NCI-H2227 (cell line): Measurements from ENCODE around the gene GARIN5A.
"Not testable (repeated sequence)": the region's sequence is repeated elsewhere in the genome, so short reads cannot be mapped to it uniquely, and the experiment has no call there.

ENCODE experiments used
- DNase-seq: peaks from one replicate; lab custom pipeline; 2025; ENCODE audit not compliant: unreplicated experiment; lab: John Stamatoyannopoulos, UW

Gene GARIN5A

GRCh38 chr19:50489461-50490011 lies 12.9 kb upstream of the GARIN5A start:
- no peak for DNase-seq

DNA sequence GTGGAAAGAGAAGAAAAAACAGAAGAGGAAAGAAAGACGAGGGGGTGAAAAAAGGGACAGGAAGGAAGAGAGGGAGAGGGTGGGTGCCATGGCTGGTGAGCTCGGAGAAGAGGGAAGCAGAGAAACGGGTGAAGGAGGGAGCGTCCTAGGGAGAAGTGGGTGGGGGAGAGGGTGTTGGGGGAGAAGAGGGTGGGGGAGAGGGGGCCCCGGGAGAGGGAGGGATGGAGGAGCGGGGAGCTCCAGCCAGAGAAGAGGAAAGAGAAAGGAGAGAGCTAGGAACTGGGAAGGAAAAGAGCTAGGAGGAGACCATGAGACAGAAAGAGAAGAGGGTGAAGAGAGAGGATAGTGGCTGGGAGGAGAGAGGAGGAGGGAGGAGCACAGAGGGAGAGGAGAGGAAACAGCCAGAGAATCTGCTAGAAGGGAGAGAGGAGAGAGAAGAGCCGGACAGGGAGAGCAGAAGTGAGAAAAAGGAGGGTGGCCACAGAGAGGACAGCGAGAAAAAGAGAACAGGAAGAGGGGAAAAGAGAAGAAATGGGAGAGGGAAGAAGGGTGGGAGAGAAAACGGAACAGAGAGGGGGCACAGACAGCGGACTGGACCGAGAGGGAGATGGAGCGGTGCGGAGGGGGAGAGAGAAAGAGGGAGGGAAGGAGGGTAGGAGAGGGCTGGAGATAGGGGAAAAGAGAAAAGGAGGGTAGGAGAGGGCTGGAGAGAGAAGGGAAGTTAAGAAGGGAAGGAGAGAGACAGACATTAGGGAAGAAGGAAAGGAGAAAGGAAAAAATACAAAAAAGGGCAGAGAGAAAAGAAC lies 11.9 kb upstream of the GARIN5A start:
- DNase-seq: no peak

- DNase-seq: peak; percentile 28
Observed at GRCh38 chr19:50486823-50487515, 10.3 kb upstream of the GARIN5A start.

- no peak for DNase-seq
Observed at GRCh38 chr19:50485284-50485955, 8.8 kb upstream of the GARIN5A start.

GRCh38 chr19:50482916-50483315 lies 6.3 kb upstream of the GARIN5A start:
- no peak for DNase-seq

DNA sequence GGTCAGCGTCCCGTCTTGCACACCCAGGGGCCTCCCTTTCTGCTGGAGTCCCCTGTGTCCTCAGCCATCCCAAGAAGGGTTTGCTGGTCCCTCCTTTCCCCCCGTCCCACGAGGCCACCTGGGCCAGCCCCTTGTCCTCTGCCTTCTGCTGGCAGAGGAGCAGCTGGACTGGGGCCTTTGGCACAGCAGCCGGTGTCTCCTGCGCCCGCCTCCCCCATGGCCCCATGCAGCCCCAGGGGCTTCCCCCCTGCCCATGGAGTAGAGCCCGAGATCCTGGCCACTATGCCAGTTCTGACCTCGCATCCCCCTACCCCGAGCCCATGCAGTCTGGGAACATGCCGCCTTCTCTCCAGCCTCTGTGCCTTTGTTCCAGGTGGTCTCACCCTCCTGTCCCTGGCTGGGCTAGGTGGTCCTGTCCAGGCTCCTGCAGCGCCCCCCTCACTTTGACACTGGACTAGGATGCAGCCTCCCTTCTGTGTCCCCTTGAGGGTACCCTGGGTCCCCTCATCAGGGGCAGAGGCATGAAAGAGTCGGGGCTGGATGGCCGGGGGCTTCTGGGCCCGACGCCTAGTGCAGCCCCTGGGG lies 5.7 kb upstream of the GARIN5A start:
- no peak for DNase-seq

DNA sequence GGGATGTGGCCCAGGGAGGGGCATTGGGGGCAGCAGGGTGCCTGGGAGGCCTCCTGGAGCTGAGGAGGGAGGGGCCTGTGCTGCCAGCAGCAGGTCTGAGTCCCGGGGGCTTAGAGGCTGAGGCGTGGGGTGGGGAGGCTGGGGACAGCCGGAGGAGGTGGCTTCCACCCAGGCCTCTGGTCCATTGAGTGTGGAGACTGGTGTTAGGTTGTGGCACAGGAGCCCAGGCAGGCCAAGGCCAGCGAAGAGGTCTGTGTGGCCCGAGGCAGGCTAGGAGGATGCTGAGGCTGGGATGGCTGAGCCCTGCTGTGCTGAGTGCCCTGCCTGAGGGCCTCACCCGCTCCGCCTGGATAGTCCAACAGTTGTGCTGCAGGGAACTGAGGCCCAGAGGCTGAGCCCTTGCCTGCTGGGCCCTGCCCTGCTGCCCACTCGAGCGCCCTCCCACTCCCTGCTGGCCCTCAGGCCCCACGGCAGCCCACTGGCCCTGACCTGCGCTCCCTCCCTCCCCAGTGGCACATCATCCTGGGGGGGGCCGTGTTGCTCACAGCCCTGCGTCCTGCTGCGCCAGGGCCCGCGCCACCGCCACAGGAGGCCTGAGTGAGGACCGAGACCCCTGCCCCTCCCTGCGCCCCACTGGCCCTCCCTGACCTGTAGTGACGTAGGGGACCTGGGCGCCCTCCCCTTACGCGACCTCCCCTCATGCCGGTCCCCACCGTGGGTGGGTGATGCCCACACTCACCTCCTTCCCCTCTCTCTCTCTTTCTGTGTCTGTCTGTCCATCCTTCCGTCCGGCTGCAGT lies 4.9 kb upstream of the GARIN5A start:
- no peak for DNase-seq

GRCh38 chr19:50480281-50481111 lies 3.8 kb upstream of the GARIN5A start:
- no peak for DNase-seq

- DNase-seq: no peak
Observed at GRCh38 chr19:50479761-50480251, 3.2 kb upstream of the GARIN5A start.

GRCh38 chr19:50478901-50479715 lies 2.5 kb upstream of the GARIN5A start:
- DNase-seq: peak; percentile 3

DNA sequence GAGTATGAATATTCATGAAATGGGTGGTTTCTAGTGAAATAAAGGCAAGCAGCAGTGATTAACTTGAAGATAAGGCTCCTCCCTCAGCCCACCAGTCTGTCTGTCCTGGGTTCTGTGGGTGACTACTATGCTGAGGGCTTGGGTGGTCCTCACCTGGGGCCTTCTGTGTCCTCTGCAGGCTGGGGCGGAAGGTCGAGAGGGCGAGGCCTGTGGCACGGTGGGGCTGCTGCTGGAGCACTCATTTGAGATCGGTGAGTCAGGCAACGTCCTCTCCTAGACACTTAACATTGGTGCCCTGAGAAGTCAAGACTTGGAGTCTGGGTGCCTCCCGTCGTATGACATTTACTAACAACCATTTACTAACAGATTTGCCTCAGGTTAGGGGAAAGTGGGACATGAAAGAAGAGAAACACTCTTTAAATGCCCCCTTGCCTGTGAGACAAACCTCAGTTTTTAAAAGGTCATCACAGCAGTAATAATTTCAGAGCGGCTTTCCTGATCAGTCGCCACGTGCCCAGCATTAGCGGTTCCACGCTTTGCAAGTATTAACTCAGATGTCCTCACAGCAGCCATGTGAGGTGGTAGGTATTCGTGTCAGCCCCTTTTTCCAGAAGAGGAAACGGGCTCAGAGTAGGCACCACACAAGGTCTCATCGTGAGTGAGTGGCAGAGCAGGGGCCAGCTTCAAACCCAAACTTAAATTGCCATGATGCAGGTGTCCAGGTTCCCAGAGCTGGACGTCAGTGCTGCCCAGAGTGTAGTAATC lies 1.3 kb upstream of the GARIN5A start:
- DNase-seq: no peak

- DNase-seq: no peak
Observed at GRCh38 chr19:50476907-50477238, 225 bp upstream of the GARIN5A start.

- DNase-seq: no peak
Observed at GRCh38 chr19:50475736-50476223, 868 bp downstream of the GARIN5A start.

DNA sequence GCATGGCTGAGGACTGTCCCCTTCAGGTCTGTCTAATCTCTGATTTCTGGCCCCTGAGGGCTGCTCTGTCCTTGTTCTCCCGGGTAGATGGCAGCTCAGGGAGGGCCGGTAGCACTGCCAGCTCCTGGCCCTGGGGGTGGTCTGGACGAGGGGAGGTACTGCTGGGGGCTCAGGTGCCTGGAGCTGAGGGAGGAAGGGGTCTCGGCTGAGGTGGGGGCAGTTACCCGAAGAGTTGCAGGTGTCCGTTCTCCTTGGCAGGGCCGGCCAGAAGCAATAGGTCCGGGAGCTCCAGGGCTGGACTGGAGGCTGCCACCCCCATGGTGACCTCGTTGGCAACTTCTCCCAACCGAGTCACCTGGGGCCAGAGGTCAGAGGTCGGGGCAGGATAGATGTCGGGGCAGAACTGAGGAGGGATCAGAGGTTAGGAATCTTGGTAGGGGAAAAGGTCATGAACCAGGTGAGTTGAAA lies 1.5 kb downstream of the GARIN5A start:
- DNase-seq: no peak

GRCh38 chr19:50473336-50473735 lies 3.3 kb downstream of the GARIN5A start:
- not testable (repeated sequence) for DNase-seq

DNA sequence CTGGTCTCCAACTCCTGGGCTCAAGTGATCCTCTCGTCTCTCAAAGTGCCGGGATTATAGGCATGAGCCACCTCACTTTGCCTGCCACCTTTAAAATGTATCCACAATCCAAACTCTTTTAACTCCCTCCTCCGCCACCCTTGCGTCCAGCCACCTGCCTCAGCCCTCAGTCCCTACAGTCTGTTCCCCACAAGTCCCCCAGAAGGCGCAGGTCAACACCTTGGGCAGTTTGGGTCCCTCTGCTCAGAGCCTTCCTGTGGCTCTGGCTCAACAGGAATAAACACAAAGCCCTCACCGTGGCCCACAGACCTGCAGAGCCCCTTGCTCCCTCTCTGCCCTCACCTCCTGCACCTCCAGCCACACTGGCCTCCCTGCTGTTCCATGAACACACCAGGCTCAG lies 7.8 kb downstream of the GARIN5A start:
- no peak for DNase-seq

DNA sequence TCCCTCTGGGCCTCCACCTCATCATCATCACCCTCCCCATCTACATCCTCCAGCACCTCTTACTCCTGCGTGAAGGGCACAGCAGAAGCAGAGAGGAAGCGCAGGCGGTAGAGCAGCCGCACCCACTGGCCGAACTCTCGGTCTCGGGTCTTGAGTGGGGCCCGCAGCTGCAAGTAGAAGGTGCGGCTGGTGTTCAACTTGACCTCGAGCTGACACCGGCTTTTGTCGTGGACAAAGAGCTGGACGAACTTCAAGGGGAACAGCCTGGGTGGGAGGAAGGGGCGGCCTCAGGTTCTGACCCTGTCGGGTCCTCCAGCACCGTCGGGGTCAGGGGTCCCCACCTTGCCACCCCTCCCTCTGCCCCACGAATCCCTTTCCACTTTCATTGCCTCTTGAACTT lies 9.1 kb downstream of the GARIN5A start:
- no peak for DNase-seq

- DNase-seq: no peak
Observed at GRCh38 chr19:50466706-50467039, 10.0 kb downstream of the GARIN5A start.
